Stimulated activated CD8-positive, alpha-beta memory T cell treated with anti-CD3 and anti-CD28 coated beads, Interleukin-2, amount 100 ng/mL, for 48 hours (primary cell): Measurements from ENCODE around the gene CSK.
A peak's percentile ranks its signal among the peaks of the same experiment; 100 is the strongest.
"Not testable (repeated sequence)": the region's sequence is repeated elsewhere in the genome, so short reads cannot be mapped to it uniquely, and the experiment has no call there.

Experiments
- DNase-seq, 2 donors: peaks; one replicate each; pipeline ENCODE4 v3.0.0-alpha.2; 2020; ENCODE audit warnings: low read depth in 2 of 2

The CSK gene

GRCh38 chr15:74781431-74782258 lies at the start of gene CSK:
Gene CSK, plus strand, starts transcription at chr15:74782080. Its CDS starts 16,218 bp downstream, at chr15:74798298.
- peak in 1 of 2 donors; percentile 69 for DNase-seq

- DNase-seq: no peak
Observed at GRCh38 chr15:74732846-74733245, 49.0 kb upstream of the CSK start.

GRCh38 chr15:74733269-74733668 lies 48.6 kb upstream of the CSK start:
- DNase-seq: no peak

- no peak for DNase-seq
Observed at GRCh38 chr15:74735305-74735704, 46.6 kb upstream of the CSK start.

- DNase-seq: not testable (repeated sequence)
Observed at GRCh38 chr15:74738239-74738638, 43.6 kb upstream of the CSK start.

- no peak for DNase-seq
Observed at GRCh38 chr15:74742422-74742821, 39.5 kb upstream of the CSK start.

- no peak for DNase-seq
Observed at GRCh38 chr15:74746389-74746788, 35.5 kb upstream of the CSK start.

- no peak for DNase-seq
Observed at GRCh38 chr15:74748322-74748946, 33.4 kb upstream of the CSK start, which contains the start of gene CYP1A2. Gene CYP1A2, plus strand, starts transcription at chr15:74748845. Its CDS starts 894 bp downstream, at chr15:74749739.

- no peak for DNase-seq
Observed at GRCh38 chr15:74749832-74750231, 32.0 kb upstream of the CSK start.

GRCh38 chr15:74750751-74751150 lies 31.1 kb upstream of the CSK start:
- no peak for DNase-seq

GRCh38 chr15:74752011-74752410 lies 29.9 kb upstream of the CSK start:
- DNase-seq: no peak

- no peak for DNase-seq
Observed at GRCh38 chr15:74752531-74752930, 29.3 kb upstream of the CSK start.

GRCh38 chr15:74754593-74755215 lies 27.2 kb upstream of the CSK start:
- no peak for DNase-seq

GRCh38 chr15:74758736-74759135 lies 23.1 kb upstream of the CSK start:
- DNase-seq: no peak

GRCh38 chr15:74762791-74763150 lies 19.1 kb upstream of the CSK start:
- DNase-seq: no peak

- DNase-seq: no peak
Observed at GRCh38 chr15:74763416-74763815, 18.5 kb upstream of the CSK start.

GRCh38 chr15:74767167-74768098 lies 14.4 kb upstream of the CSK start:
- DNase-seq: no peak

- no peak for DNase-seq
Observed at GRCh38 chr15:74768099-74768770, 13.6 kb upstream of the CSK start.

- peak in 1 of 2 donors; percentile 37 for DNase-seq
Observed at GRCh38 chr15:74768771-74769342, 13.0 kb upstream of the CSK start.

- DNase-seq: no peak
Observed at GRCh38 chr15:74769463-74770025, 12.3 kb upstream of the CSK start.
